NCI-H2227 (cell line): Measurements from ENCODE around the gene DNAJC16.

Source experiments
- DNase-seq: peaks from one replicate; lab custom pipeline; 2025; ENCODE audit not compliant: unreplicated experiment; lab: John Stamatoyannopoulos, UW

Gene DNAJC16

DNA sequence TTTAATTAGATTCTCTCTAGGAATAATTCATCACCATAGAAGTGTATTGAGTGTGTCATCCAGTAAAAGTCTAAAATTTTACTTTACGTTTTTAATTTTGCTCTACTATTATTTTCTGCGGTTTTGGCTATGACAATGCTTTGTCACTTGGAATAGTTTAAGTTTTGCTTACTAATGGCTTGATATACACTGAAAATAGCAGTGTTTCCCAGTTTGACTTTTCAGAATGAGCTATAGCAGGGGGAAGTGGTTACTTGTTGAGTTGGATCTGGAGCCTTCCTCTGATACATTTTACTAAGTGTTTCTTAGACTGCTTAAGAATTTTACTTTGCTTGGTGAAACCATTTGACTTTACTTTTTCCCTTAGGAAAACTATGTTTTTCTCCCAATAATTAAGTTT lies 5.0 kb downstream of the DNAJC16 start:
- DNase-seq: no peak

DNA sequence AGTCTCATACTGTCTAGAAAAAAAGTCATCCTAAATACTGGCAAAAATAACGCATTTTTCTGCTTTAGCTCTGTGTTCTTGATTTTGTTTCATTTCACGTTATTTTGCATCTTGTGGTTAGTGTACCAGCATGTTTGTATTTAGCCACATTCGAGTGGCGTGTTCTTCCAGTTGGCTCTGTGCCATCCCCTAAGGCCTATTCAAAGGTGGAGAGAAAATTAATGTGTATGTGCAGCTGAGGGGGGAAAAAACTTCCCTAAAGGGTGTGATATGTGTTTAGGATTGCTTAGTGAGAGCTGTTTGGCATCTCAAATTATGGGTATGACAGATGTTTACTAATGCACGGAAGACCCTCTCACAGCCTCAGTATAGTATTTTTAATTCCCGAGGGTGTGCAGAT lies 12.1 kb downstream of the DNAJC16 start:
- DNase-seq: peak; percentile 81

DNA sequence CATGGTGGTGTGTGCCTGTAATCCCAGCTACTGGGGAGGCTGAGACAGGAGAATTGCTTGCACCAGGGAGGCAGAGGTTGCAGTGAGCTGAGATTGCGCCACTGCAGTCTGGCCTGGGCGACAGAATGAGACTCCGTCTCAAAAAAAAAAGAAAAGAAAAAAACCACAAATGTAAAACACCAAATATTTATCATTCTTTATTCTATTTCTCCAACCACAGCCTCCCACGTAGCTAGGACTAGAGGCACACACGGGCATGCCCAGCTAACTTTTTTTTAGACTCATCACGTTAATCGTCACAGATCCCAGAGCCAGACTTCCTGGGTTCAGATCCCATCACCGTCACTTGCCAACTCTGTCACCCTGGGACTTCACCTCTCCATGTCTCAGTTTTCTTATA lies 13.5 kb downstream of the DNAJC16 start:
- no peak for DNase-seq

DNA sequence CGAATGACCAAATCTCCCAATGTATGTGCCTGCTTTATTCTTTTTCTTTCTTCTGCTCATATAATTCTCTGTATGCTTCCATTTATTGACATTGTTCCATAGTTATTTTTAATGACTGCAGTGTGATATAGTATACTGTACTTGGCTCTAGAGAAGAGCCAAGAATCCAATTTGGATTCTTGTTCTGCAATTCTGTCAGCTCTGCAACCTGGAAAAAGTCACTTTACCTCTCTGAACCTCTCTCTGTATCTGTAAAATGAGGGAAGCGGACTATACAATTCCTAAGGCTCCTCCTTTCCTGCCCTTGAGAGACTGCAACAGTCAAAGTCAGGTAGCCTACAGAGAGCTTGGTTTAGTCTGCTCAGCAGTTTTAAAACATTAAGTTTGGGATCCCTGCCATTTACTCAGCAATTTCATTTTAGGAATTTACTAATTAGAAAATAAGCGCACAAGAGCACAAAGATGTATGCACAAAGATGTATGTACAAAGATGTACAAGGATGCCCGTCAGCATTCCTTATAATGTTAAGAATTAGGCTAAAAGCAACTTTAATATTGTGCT lies 14.7 kb downstream of the DNAJC16 start:
- DNase-seq: no peak

DNA sequence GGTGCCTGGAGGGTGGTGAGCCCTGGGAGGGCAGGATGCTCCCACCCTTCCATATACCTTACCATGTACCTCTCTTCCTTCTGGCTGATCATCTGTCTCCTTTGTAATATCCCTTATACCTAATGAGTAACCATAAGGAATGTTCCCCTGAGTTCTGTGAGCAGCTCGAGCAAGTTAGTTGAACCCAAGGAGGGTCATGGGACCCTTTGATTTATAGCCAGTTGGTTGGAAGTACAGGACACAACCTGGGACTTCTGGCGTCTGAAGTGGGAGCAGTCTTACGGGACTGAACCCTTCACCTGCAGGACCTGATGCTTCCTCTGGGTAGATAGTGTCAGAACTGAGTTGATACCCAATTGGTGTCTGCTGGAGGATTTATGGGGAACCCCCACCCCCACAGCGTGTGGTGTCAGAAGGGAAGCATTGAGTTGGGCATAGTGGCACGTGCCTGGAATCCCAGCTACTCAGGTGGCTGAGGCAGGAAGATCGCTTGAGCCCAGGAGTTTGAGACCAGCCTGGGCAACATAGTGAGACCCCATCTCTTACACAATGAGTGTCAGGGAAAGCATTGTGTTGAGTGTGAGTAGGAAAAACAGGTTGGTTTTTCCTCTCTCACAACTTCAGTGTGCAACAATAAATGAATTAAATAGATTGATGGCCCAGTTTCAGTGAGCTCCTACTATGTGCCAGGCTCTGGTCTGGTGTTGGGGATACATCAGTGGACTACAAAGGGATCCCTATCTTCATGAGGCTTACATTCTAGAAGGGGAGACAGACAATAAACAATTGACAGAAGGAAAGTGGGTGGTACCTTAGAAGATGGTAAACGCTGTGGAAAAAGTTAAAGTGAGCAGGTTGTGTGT lies 16.0 kb downstream of the DNAJC16 start:
- DNase-seq: no peak

DNA sequence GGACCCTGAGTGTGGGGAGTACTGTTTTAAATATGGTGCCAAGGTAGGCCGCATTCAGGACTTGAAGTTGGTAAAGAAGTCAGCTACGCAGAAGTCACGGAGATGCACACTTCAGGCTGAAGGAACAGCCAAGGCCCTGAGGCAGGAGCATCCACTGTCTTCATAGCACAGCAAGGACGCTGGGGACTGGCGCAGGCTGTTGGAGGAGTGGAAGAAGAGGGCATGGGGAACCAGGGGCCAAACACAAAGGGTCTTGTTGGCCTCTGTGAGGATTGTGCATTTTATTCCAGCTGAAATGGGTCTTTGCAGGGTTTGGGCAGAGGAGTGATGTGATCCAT lies 16.6 kb downstream of the DNAJC16 start:
- DNase-seq: no peak

DNA sequence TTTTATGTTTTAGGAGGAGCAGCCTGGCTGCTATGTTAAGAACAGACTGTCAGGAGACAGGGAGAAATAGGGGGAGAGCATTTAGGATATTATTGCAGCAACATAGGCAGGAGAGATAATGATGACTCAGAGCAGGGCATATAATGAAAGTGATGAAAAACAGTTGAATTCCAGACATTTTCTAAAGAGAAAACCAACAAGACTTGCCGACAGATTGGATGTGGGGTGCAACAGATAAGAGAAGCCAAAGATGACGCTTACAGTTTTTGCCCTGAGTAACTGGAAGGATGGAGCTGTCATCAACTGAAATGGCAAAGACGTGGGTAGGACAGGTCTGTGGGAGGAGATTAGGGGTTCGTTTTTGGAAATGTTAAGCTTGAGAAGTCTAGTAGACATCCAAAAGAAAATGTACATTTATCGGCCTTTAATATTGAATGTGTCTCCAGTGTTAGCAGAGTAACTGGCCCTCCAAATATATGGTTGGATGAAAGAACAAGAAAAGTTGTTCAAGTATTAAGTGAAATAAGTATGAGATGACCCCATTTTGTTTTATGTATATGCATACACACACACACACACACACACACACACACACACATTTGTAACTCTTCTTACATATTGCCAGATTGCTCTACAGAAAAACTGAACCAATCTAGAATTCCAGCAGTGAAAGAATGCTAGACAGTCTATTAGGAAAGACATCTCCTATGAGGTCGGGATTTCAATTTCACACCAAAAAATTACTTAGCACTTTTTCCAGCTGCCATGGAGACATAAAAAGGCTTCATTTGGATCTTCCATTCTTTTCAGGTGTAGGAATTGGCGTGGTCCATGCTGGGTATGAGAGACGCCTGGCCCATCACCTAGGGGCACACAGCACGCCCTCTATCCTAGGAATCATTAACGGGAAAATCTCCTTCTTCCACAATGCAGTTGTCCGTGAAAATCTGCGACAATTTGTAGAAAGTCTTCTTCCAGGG lies 17.2 kb downstream of the DNAJC16 start:
- no peak for DNase-seq

DNA sequence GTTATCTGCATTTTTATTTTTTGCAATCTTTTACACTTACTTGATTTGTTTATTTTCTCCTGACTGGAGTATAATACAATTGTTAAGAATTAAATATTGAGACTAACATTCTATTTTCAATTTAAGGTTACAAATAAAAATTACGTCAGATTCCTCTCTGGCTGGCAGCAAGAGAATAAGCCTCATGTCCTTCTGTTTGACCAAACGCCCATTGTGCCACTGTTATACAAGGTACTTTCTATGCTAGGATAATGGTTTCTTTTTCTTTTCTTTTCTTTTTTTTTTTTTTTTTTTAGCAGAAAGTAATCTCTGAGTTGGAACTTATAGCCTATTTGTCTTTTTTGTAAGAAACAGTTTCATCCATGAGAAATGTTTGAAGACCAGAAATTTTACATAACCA lies 20.0 kb downstream of the DNAJC16 start:
- no peak for DNase-seq

DNA sequence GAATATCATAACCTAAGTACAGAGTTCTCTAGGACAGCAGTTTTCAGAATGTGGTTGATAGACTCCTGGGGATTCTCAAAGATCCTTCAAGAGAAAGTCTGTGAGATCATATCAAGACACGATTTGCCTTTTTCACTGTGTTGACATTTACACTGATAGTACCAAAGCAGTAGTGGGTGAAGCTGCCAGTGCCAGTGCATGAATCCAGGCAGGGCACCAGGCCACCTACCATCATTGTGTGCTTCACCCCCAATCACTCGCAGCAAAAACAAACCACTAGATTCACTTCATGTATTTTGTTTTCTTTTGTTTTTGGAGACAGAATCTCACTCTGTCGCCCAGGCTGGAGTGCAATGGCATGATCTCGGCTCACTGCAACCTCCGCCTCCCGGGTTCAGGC lies 23.9 kb downstream of the DNAJC16 start:
- no peak for DNase-seq

DNA sequence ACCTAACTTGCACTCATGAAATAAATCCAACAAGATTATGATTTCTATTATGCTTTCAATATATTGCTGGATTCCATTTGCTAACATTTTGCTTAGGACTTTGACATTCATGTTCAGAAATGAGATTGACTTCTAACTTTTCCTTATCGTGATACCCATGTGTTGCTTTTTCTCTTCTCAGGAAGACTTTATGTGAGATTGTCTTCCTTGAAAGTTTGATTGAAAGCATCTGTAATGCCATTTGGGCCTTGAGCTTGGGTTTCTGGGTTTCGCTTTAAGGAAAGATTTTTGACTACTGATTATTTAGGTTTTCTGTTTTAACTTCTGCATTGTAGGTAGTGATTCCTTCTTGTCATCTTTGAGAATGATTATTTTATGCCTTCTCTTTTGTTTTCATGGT lies 30.4 kb downstream of the DNAJC16 start:
- no peak for DNase-seq

DNA sequence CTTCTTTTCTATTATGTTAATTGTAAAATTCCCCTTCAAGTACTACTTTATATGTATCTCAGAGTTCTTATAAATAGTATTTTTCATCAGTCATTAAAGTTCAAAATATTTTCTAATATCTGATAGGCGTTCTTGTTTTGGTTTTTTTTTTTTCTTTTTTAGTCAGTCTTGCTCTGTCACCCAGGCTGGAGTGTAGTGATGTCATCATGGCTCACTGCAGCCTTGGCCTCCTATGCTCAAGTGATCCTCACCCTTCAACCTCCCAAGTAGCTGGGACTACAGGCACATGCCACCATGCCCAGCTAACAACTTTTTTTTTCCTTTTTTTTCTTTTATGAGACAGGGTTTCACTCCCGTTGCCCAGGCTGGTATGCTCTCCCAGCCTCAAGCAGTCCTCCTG lies 30.9 kb downstream of the DNAJC16 start:
- no peak for DNase-seq

DNA sequence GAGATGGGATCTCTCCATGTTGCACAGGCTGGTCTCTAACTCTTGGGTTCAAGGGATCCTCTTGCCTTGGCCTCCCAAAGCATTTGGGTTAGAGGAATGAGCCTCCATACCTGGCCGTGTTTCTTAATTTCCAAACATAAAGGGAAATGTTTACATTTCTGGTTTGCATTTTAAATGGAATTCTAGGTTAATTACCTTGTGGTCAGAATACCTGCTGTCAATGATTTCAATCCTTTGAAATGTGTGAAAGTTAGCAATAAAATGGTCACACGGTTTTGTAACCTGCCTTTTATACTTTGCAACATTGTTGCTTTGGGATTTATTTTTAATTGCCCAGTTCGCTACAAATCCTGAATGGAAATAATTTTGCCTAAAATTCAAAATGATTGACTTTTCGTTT lies 31.9 kb downstream of the DNAJC16 start:
- DNase-seq: no peak

DNA sequence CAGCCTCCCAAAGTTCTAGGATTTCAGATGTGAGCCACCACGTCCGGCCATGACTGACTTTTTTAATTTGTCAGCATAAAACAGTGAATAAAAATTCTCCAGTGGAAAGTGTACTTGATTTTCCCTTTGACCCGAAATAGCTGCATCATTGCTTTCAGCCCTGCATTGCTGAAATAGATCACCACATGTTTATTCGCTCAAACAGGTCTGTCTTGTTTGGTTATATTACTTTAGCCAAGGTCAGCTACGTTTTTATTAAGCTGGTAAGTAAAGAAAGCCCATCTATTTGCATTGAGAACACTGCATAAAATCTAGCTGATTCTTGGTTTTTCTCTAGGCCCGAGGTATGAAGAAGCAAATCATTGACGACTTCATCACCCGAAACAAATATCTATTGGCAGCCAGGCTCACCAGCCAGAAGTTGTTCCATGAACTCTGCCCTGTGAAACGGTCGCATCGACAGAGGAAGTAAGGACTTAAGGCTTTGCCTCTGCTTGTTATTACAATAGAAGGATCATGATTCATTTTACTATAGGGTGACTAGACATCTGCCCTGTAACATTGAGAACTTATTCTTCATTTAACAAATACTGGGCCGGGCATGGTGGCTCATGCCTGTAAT lies 32.7 kb downstream of the DNAJC16 start:
- no peak for DNase-seq

DNA sequence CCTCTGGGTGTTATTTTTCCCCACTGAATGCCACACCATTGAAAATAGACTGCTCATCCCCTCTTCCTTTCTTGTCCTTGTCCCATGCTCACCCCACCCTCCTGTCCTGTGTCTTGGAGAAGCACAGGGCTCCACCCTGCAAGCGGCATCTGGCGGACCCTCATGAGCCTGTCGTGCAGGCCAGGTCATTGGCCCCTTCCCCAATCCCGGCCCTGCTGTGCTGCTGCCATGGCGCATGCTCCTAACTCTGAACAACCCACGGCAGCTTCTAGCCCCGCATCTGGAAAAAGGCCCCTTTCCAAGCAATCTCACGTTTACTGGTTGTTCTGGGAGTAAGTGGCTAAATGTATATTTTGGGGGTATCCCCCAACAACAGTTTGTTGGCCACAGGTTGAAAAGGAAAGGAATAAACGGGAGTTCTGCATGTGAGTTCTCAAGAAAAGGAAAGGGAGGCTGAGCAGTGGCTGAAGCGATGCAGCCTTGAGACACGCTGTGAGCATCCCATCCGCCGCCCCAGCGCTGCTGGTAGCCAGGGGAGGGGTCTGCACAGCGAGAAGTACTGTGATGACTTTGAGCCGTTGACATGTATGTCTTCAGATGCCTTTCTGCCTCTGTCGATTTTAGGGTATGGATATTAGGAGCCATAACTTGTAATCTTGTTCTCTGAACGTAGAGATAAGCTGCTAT lies 41.9 kb downstream of the DNAJC16 start:
- DNase-seq: no peak

DNA sequence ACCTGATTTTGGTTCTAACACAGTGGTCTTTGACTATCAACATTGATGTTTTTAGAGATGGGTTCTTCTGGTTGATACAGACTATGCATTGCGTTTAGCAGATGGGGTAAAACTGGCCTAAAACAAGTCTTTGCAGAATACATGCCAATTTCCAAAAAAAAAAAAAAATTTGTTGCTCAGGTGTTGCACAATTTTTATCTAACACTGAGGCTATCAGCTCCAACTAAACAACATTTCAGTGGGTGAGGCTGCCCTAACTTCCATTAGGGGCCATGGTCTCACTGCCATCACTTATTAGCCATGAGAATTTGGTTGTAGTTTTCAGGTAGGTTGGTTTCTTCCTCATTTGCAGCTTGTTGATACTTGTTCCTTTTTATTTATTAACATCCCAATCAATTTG lies 44.2 kb downstream of the DNAJC16 start:
- no peak for DNase-seq

DNA sequence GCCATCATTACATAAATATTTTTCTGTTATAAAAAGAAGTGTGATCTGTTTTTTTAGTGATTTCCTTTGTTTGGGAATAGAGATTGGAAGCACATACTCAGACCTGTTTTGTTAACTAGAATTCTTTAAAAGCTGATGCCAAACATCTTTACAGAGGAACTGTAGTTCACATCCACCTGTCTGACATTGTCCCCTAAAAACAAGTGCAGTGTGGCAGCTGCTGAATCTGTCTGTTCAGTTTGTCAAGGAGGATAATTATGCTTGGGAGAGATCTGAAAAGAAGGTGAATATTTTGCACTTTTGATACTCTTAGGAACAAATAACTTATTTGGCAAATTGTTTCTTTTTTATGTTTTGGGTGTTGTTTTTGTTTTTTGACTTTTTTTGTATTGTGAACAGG lies 44.6 kb downstream of the DNAJC16 start:
- no peak for DNase-seq

DNA sequence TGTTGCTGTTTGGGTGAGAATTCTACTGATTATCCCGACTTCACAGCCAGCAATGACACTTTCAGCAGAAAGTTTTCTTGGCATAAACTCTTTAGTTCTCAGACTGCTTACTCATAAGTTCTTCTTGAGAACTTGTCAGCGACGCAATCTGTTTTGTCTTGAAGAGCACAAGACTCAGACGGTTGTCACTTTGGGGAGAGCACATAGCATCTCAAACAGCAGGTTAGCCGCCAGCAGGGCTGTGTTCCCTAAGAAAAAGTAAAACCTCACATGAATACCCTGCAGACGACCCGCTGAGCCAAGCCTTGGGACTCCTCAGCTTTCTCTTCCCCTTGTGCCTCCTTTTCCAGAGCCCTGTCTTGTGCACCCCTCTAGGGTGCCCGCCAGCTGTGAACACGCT lies 46.8 kb downstream of the DNAJC16 start:
- no peak for DNase-seq

DNA sequence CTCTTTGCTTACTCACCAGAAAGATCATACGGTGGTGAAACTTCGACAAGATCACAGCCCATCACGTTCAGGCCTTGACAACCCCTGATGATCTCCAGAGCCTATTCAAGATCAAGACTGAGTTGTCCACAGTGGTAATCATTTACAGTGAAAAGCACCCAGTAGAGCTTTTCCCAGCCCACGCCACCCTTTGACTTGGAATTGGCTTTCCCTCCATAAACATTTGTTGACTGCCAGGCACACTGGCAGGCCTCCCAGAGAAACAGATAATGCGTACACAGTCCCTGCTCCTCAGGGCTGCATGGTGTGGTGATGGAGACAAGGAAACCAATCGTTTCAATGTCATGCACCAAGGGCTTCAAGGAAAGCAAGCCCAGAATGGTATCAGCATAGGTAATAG lies 48.1 kb downstream of the DNAJC16 start:
- no peak for DNase-seq

DNA sequence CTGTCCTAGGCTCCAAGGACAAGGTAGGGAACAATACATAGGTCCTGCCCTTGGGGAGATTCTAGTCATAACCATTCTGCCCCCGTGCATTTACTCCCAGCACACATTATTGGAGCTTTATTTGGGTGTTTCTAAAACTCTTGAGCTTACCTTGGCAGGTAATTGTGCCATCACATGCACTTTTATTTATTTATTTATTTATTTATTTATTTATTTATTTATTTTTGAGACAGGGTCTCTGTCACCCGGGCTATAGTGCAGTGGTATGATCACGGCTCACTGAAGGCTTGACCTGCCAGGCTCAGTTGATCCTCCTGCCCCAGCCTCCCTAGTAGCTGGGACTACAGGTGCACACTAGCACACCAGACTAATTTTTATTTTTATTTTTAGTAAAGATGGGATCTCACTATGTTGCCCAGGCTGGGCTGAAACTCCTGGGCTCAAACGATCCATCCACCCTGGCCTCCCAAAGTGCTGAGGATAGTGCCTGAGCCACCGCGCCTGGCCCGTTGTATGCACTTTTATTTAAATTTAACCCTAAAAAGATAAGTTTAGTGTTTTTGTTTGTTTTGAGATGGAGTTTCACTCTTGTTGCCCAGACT lies 49.0 kb downstream of the DNAJC16 start:
- DNase-seq: no peak

DNA sequence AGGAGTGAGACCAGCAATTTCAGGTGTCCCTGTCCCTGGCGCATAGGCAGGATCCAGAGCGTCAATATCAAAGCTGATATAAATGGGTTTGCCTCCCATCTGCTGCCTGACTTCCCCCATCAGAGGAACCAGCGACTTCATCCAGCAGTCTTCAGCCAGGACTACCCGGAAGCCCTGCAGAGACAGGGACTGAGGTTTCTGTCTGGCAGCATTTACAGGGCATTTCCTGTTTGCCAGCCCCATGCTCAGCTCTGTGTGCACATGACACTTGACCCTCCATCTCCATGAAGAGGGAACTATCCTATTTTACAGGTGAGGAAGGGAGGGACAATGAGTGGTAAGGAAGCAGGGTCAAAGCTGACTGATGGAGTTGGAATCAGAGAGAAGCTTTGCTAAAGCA lies 51.0 kb downstream of the DNAJC16 start:
- no peak for DNase-seq
